K562 (cell line): ENCODE measurements around the gene TFAP2E. TPM values are rescaled to one million over a fixed set of nuclear protein-coding genes. Genes with fewer than 3 reads are reported as not detected.

Source experiments
- ATAC-seq: fragments of 200-7000 bp; cut with Tn5 transposase; 3 replicates; pipeline ENCODE4 v1.9.1; 2020; ENCODE audit warnings: moderate library complexity
- BruUV-seq: library from RNA; stranded (reverse); fragments of 400-500 nt; replicated peaks from 2 replicates; lab custom pipeline; 2021; lab: Mats Ljungman, UMichigan
- CTCF ChIA-PET: fragments of 300-600 bp; formaldehyde crosslinking; extraction: SDS; loops from one replicate; lab custom pipeline; 2021; ENCODE audit warnings: low intra/inter-chr PET ratio; lab: Yijun Ruan, JAX
- POLR2A ChIA-PET: fragments of 300-600, 350-650 bp; sonication (Branson Sonifier 250); formaldehyde crosslinking; extraction: SDS; loops from one replicate; lab custom pipeline; 2021; ENCODE audit warnings: antibody characterized with exemption, inconsistent platforms; lab: Yijun Ruan, JAX
- DNase-seq, 4 experiments: peaks; one replicate each; pipeline versions ENCODE4 v3.0.0 to v3.0.0-alpha.2; 2011 to 2018; ENCODE audit warnings: low spot score in 3 of 4, mixed read lengths in 3 of 4; ENCODE audit errors: extremely low read depth in 1 of 4
- FAIRE-seq: peaks from 2 replicates; lab custom pipeline; 2011; peaks lifted over from hg19 to GRCh38; lab: Jason Lieb, UNC
- H2AFZ ChIP-seq: 2 replicates; pipeline ENCODE4 v1.6.0; 2011; ENCODE audit warnings: low read depth, low read length, control low read depth, inconsistent platforms
- H3K27ac ChIP-seq: fragments of 200-600 bp; 3 replicates; pipeline ENCODE4 v1.8.0; 2011; ENCODE audit warnings: low read depth, mild to moderate bottlenecking, control low read depth, inconsistent platforms, low read length, moderate library complexity, mixed read lengths; ENCODE audit errors: extremely low read depth
- H3K27me3 ChIP-seq, 2 experiments: fragments of 300-600 bp in 1 of 2; 2 replicates in 1 of 2; 3 replicates in 1 of 2; pipeline versions ENCODE4 v1.6.0 to v1.8.0; 2011; ENCODE audit warnings: inconsistent platforms in 2 of 2, low read length in 2 of 2, mild to moderate bottlenecking in 1 of 2, mixed read lengths in 1 of 2, moderate library complexity in 1 of 2; ENCODE audit not compliant: control insufficient read depth in 2 of 2, insufficient read depth in 2 of 2
- H3K36me3 ChIP-seq: fragments of 300-600 bp; 3 replicates; pipeline ENCODE4 v1.8.0; 2011; ENCODE audit warnings: mild to moderate bottlenecking, low read length, inconsistent platforms; ENCODE audit not compliant: control insufficient read depth, insufficient read depth
- H3K4me1 ChIP-seq, 2 experiments: fragments of 200-600 bp in 1 of 2; replicated peaks in 1 of 2; 2 replicates in 1 of 2; 3 replicates in 1 of 2; pipeline versions ENCODE4 v1.5.1 to v1.8.0; 2011; ENCODE audit warnings: inconsistent platforms in 2 of 2, low read length in 2 of 2, mild to moderate bottlenecking in 1 of 2, mixed read lengths in 1 of 2, moderate library complexity in 1 of 2; ENCODE audit not compliant: control insufficient read depth in 2 of 2, insufficient read depth in 2 of 2
- H3K4me2 ChIP-seq: 2 replicates; pipeline ENCODE4 v1.6.1; 2011; ENCODE audit warnings: low read length, control low read depth, inconsistent platforms, mixed read lengths; ENCODE audit not compliant: insufficient read depth
- H3K4me3 ChIP-seq: fragments of 200-600 bp; sonication (generic), shearing (Covaris generic); 2 replicates; pipeline ENCODE4 v1.5.1; 2016; ENCODE audit warnings: control low read depth, inconsistent platforms
- H3K79me2 ChIP-seq: fragments of 200-600 bp; 3 replicates; pipeline ENCODE4 v1.8.0; 2011; ENCODE audit warnings: low read length, inconsistent platforms; ENCODE audit not compliant: control insufficient read depth, insufficient read depth
- H3K9ac ChIP-seq, 2 experiments: 2 replicates each; pipeline versions ENCODE4 v1.6.0 to v1.6.1; 2011; ENCODE audit warnings: low read depth in 2 of 2, low read length in 2 of 2, control low read depth in 1 of 2, inconsistent platforms in 1 of 2, mild to moderate bottlenecking in 1 of 2, mixed read lengths in 1 of 2; ENCODE audit not compliant: insufficient read depth in 1 of 2
- H3K9me1 ChIP-seq: one replicate; pipeline ENCODE4 v1.6.0; 2011; ENCODE audit warnings: inconsistent platforms, mild to moderate bottlenecking, low read length, moderate library complexity; ENCODE audit not compliant: control insufficient read depth, insufficient read depth
- H3K9me3 ChIP-seq: replicated peaks from 2 replicates; pipeline ENCODE4 v1.5.1; 2011; ENCODE audit warnings: low read depth, low read length, inconsistent platforms; ENCODE audit not compliant: control insufficient read depth, insufficient read depth
- H4K20me1 ChIP-seq: replicated peaks from 2 replicates; pipeline ENCODE4 v1.6.1; 2011; ENCODE audit warnings: low read length, inconsistent platforms, mixed read lengths; ENCODE audit not compliant: control insufficient read depth, insufficient read depth
- CBX3 ChIP-seq, 2 experiments: IDR thresholded peaks; 1 replicate in 1 of 2; 2 replicates in 1 of 2; pipeline ENCODE4 v1.6.1; 2012; ENCODE audit warnings: inconsistent platforms in 2 of 2, low read length in 2 of 2, borderline replicate concordance in 1 of 2, control low read depth in 1 of 2
- CBX5 ChIP-seq: IDR thresholded peaks from 2 replicates; pipeline ENCODE4 v1.6.1; 2014; ENCODE audit warnings: low read depth, borderline replicate concordance
- CHCHD3 ChIP-seq: fragments of 250-450 bp; sonication (Bioruptor Pico); IDR thresholded peaks from 2 replicates; pipeline ENCODE4 v2.1.2; 2022; ENCODE audit warnings: mild to moderate bottlenecking
- NEUROD1 ChIP-seq: fragments of 150-350 bp; IDR thresholded peaks from 2 replicates; pipeline ENCODE4 v1.6.1; 2014; ENCODE audit warnings: borderline replicate concordance, low read length, low read depth; ENCODE audit not compliant: partially characterized antibody
- NFE2 ChIP-seq: IDR thresholded peaks from 2 replicates; pipeline ENCODE4 v1.6.1; 2014; ENCODE audit warnings: antibody characterized with exemption, low read depth
- TBL1XR1 ChIP-seq, 2 experiments: IDR thresholded peaks; 2 replicates each; pipeline ENCODE4 v1.6.1; 2012; ENCODE audit warnings: improper control_type of control experiment in 2 of 2, low read length in 2 of 2, mild to moderate bottlenecking in 1 of 2
- TRIM28 ChIP-seq: fragments of 450-650 bp; IDR thresholded peaks from 2 replicates; pipeline ENCODE4 v1.6.1; 2017
- XRCC5 ChIP-seq: fragments of 200-400 bp; formaldehyde crosslinking; IDR thresholded peaks from 2 replicates; pipeline ENCODE4 v1.6.1; 2017; ENCODE audit warnings: low read depth, mild to moderate bottlenecking, low read length
- WGBS: fragments of 100-300 bp; shearing (Covaris generic); methylation state at CpG from one replicate; pipeline ENCODE4 v1.1.6; 2016; ENCODE audit warnings: low coverage, mixed read lengths; ENCODE audit not compliant: insufficient coverage; ENCODE audit errors: missing lambda C conversion rate; 5-methylcytosine and 5-hydroxymethylcytosine counted together
- in situ Hi-C: fragments of 300-500 bp; cut with MboI; formaldehyde crosslinking; loops from 4 replicates; pipeline ENCODE4 v1.15.0; 2018; ENCODE audit warnings: inconsistent platforms, mixed read lengths
- intact Hi-C: fragments of 100-400 bp; cut with micrococcal nuclease; formaldehyde crosslinking; loops from 2 replicates; pipeline ENCODE4 v1.14.2; 2022
- polyA plus RNA-seq, 8 experiments: library from polyadenylated mRNA; depleted of rRNA in 4 of 8; stranded (reverse) in 5 of 8; unstranded in 3 of 8; fragments of >200 nt; fragmentation: Nextera tagmentation in 2 of 8; fragmentation: Illumina TruSeq in 1 of 8; extraction: Ambion mirVana in 2 of 8; extraction: Trizol in 1 of 8; gene quantifications; 2 replicates each; pipeline versions ENCODE4 v1.2.1 to v1.2.3, GENCODE V29; 2011 to 2014; ENCODE audit warnings: inconsistent platforms in 1 of 8, missing spikeins in 1 of 8
- total RNA-seq, 7 experiments: library from RNA; depleted of rRNA in 6 of 7; stranded (reverse); fragments of >200 nt in 6 of 7; fragmentation: Illumina TruSeq in 2 of 7; extraction: Trizol in 2 of 7; gene quantifications; 2 replicates each; pipeline versions ENCODE4 v1.2.1 to v1.2.3, GENCODE V29; 2011 to 2021; ENCODE audit warnings: low replicate concordance in 1 of 7
- TF ChIP-seq, protein P1 (sequence below): fragments of 450-650 bp; IDR thresholded peaks from 2 replicates; pipeline ENCODE4 v1.6.1; 2018; ENCODE audit warnings: mild to moderate bottlenecking, low read depth; ENCODE audit not compliant: partially characterized antibody
- TF ChIP-seq, protein P2 (sequence below): fragments of 450-650 bp; IDR thresholded peaks from 2 replicates; pipeline ENCODE4 v1.6.1; 2016; ENCODE audit warnings: low read depth, mild to moderate bottlenecking, moderate library complexity

The TFAP2E gene
- total and polyA plus RNA-seq, 9 of the 15 experiments (the other 6 are each of a cell fraction or from before 2014, with no cell fraction given): 0.03 to 0.11 (median 0.07) TPM; not detected in 4

DNA sequence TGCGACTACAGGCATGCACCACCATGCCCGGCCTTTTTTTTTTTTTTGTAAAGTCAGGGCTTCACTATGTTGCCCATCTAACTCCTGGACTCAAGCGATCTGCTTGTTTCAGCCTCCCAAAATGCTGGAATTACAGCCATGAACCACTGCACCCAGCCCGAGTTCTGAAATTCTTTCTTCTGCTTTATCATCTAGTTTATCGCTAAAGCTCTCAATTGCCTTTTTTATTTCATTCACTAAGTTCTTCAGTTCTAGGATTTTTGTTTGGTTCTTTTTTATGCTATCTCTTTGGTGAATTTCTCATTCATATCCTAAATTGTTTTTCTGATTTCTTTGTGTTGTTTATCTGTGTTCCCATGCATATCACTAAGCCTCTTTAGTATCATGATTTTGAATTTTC is 42.9 kb upstream of the TFAP2E start:
- CTCF ChIA-PET: interaction anchor here (0.6 kb wide), 1 partner anchor 65 kb away, joined by 3 read pairs; no protein-coding TSS in a partner anchor
- Histone ChIP-seq H3K4me3 (no peak overlapping the region), H3K27ac (no peak overlapping the region), H3K27me3 (no peaks in the 10 kb centered on the region), H3K9ac (no peak overlapping the region), H3K4me1 (peaks cover 0 to 4% of the 10 kb centered on the region in 2 experiments; a peak in 2 of 5 replicates), H4K20me1 (no peaks in the 10 kb centered on the region), H3K4me2 (no peak overlapping the region), H2AFZ (no peak overlapping the region), H3K79me2 (peaks cover 9% of the 10 kb centered on the region), H3K9me3 (peaks cover 19% of the 10 kb centered on the region), H3K36me3 (peaks cover 27% of the 10 kb centered on the region), H3K9me1 (no peaks in the 10 kb centered on the region)
- ATAC-seq (no peak), FAIRE-seq (no peak), DNase-seq (no peak)
- BruUV-seq: no TSS peak
- POLR2A ChIA-PET: interaction anchor here (0.6 kb wide), 2 partner anchors 17 to 36 kb away, joined by 3 read pairs; no protein-coding TSS in a partner anchor
- in situ Hi-C loops: no loop called here
- WGBS: 79% methylated on average over 5 of the region's 5 CpGs
- intact Hi-C loops: no loop called here
- TF ChIP-seq NFE2 (0 out of 2 replicates have a peak, but pooled peaks have one; percentile 2), TRIM28 (peak; percentile 87), CBX3 (IDR thresholded peaks at IDR 0.05; ENCODE audit: borderline replicate concordance in 1 of 2, low read length in 2 of 2) (peak in 1 of 2 experiments; percentile 79; a peak in 1 of 3 replicates), TBL1XR1 (IDR thresholded peaks at IDR 0.05; ENCODE audit: low read length in 2 of 2) (no peak), XRCC5 (no peak), CBX5 (0 out of 2 replicates have a peak, but pooled peaks have one; percentile 43), CHCHD3 (CRISPR knock-in tag) (no peak), NEUROD1 (no peak)
- TF ChIP-seq, protein P1, sequence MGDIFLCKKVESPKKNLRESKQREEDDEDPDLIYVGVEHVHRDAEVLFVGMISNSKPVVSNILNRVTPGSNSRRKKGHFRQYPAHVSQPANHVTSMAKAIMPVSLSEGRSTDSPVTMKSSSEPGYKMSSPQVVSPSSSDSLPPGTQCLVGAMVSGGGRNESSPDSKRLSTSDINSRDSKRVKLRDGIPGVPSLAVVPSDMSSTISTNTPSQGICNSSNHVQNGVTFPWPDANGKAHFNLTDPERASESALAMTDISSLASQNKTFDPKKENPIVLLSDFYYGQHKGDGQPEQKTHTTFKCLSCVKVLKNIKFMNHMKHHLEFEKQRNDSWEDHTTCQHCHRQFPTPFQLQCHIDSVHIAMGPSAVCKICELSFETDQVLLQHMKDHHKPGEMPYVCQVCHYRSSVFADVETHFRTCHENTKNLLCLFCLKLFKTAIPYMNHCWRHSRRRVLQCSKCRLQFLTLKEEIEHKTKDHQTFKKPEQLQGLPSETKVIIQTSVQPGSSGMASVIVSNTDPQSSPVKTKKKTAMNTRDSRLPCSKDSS: peak; percentile 83
- TF ChIP-seq, protein P2, sequence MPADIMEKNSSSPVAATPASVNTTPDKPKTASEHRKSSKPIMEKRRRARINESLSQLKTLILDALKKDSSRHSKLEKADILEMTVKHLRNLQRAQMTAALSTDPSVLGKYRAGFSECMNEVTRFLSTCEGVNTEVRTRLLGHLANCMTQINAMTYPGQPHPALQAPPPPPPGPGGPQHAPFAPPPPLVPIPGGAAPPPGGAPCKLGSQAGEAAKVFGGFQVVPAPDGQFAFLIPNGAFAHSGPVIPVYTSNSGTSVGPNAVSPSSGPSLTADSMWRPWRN: no peak
